Lung (tissue), 12 donors: Measurements from ENCODE around the gene COG5. TPM values are rescaled to one million over a fixed set of nuclear protein-coding genes. Genes with fewer than 3 reads are reported as not detected.

Experiments
- ATAC-seq: fragments of 200-7000 bp; cut with Tn5 transposase; one replicate; pipeline ENCODE4 v1.9.1; 2020; ENCODE audit warnings: moderate number of reproducible peaks; ENCODE audit not compliant: insufficient read depth, low FRiP score
- DNase-seq, 3 donors: peaks; one replicate each; pipeline ENCODE4 v3.0.0-alpha.2; 2013 to 2017
- H3K27ac ChIP-seq, 2 donors: one replicate each; pipeline ENCODE4 v1.5.1; 2013; ENCODE audit warnings: mild to moderate bottlenecking in 2 of 2, moderate library complexity in 2 of 2, control low read depth in 1 of 2, inconsistent platforms in 1 of 2, low read depth in 1 of 2, low read length in 1 of 2
- H3K27me3 ChIP-seq, 3 donors: one replicate each; pipeline ENCODE4 v1.5.1; 2013; ENCODE audit warnings: low read length in 2 of 3; ENCODE audit not compliant: control insufficient read depth in 3 of 3, insufficient read depth in 3 of 3
- H3K36me3 ChIP-seq, 4 donors: one replicate each; pipeline ENCODE4 v1.5.1; 2013; ENCODE audit warnings: low read length in 4 of 4, mild to moderate bottlenecking in 1 of 4, moderate library complexity in 1 of 4; ENCODE audit not compliant: control insufficient read depth in 4 of 4, insufficient read depth in 4 of 4
- H3K4me1 ChIP-seq, 5 donors: one replicate each; pipeline ENCODE4 v1.5.1; 2013; ENCODE audit warnings: low read length in 5 of 5, mild to moderate bottlenecking in 2 of 5, moderate library complexity in 1 of 5; ENCODE audit not compliant: control insufficient read depth in 5 of 5, insufficient read depth in 5 of 5
- H3K4me3 ChIP-seq: one replicate; pipeline ENCODE4 v1.5.1; 2013; ENCODE audit warnings: mild to moderate bottlenecking, control low read depth, moderate library complexity
- H3K9ac ChIP-seq, 2 donors: one replicate each; pipeline ENCODE4 v1.5.1; 2013; ENCODE audit warnings: low read length in 2 of 2, control low read depth in 1 of 2; ENCODE audit not compliant: insufficient read depth in 1 of 2
- H3K9me3 ChIP-seq, 4 donors: one replicate each; pipeline ENCODE4 v1.5.1; 2013; ENCODE audit warnings: low read length in 3 of 4, mild to moderate bottlenecking in 1 of 4, moderate library complexity in 1 of 4; ENCODE audit not compliant: control insufficient read depth in 4 of 4, insufficient read depth in 3 of 4
- WGBS, 2 donors: extraction: QIAGEN DNeasy Blood & Tissue Kit; methylation state at CpG; one replicate each; pipeline ENCODE4 v1.1.7; 2013; 5-methylcytosine and 5-hydroxymethylcytosine counted together
- polyA plus RNA-seq, 2 donors: library from polyadenylated mRNA; stranded (reverse); fragments of 200-250 nt; gene quantifications; one replicate each; pipeline ENCODE4 v1.2.1, GENCODE V29; 2013
- total RNA-seq, 2 donors: library from RNA; depleted of rRNA in 1 of 2; stranded (reverse); fragments of >200 nt in 1 of 2; gene quantifications; one replicate each; pipeline ENCODE4 v1.2.1, GENCODE V29; 2014 to 2021
- TF ChIP-seq, protein P1 (sequence below): IDR thresholded peaks from 2 replicates; pipeline ENCODE4 v1.5.1; 2012; ENCODE audit warnings: mild to moderate bottlenecking; ENCODE audit errors: control extremely low read depth, extremely low read depth
- donor health status: control.
- donor health status: control.
- donor health status: Bipolar disorder and iron deficiency.
- donor health status: healthy.
- donor health status: DM: yes; HTN: yes; CAD: no.

The COG5 gene
- total and polyA plus RNA-seq, 4 donors, result 5.6 to 101 (median 27.2) TPM

- 86 to 91% methylated on average over 2 of the region's 2 CpGs for WGBS, 2 donors
- TF ChIP-seq, protein P1, sequence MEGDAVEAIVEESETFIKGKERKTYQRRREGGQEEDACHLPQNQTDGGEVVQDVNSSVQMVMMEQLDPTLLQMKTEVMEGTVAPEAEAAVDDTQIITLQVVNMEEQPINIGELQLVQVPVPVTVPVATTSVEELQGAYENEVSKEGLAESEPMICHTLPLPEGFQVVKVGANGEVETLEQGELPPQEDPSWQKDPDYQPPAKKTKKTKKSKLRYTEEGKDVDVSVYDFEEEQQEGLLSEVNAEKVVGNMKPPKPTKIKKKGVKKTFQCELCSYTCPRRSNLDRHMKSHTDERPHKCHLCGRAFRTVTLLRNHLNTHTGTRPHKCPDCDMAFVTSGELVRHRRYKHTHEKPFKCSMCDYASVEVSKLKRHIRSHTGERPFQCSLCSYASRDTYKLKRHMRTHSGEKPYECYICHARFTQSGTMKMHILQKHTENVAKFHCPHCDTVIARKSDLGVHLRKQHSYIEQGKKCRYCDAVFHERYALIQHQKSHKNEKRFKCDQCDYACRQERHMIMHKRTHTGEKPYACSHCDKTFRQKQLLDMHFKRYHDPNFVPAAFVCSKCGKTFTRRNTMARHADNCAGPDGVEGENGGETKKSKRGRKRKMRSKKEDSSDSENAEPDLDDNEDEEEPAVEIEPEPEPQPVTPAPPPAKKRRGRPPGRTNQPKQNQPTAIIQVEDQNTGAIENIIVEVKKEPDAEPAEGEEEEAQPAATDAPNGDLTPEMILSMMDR, result no peak
- peaks cover 0 to 2% (median 0%) of the 10 kb centered on the region in 4 donors for H3K9me3 ChIP-seq
These were observed 261.4 kb downstream of the COG5 start for GRCh38 chr7:107302250-107302847.

GRCh38 chr7:107294182-107294581 is 269.5 kb downstream of the COG5 start:
- WGBS, 2 donors, result 91 to 93% methylated on average over 1 of the region's 1 CpG
- no peak overlapping the region for H3K4me3 ChIP-seq

More at GRCh38 chr7:107302250-107302847, 261.4 kb downstream of the COG5 start:
- Histone ChIP-seq H3K27me3 (no peaks in the 10 kb centered on the region), H3K27ac (no peak overlapping the region), H3K9ac (no peak overlapping the region), H3K36me3 (no peaks in the 10 kb centered on the region), H3K4me1 (peaks cover 0 to 2% (median 0%) of the 10 kb centered on the region in 5 donors), H3K4me3 (no peak overlapping the region)
- ATAC-seq, result no peak
- no peak for DNase-seq

GRCh38 chr7:107292591-107292990 is 271.1 kb downstream of the COG5 start:
- ATAC-seq, result no peak
- Histone ChIP-seq H3K27ac (no peak overlapping the region), H3K4me1 (peaks cover 0 to 3% (median 0%) of the 10 kb centered on the region in 5 donors), H3K4me3 (no peak overlapping the region), H3K36me3 (peaks cover 0 to 5% (median 3%) of the 10 kb centered on the region in 4 donors), H3K9me3 (no peaks in the 10 kb centered on the region), H3K27me3 (no peaks in the 10 kb centered on the region), H3K9ac (no peak overlapping the region)
- TF ChIP-seq, protein P1, result no peak
- DNase-seq, result no peak
- WGBS, 2 donors, result 92 to 95% methylated on average over 2 of the region's 2 CpGs

More at GRCh38 chr7:107294182-107294581, 269.5 kb downstream of the COG5 start:
- DNase-seq (no peak), ATAC-seq (no peak)
- H3K9me3 ChIP-seq, result no peaks in the 10 kb centered on the region
- no peak overlapping the region for H3K9ac ChIP-seq
- H3K27me3 ChIP-seq, result no peaks in the 10 kb centered on the region
- peaks cover 0 to 5% (median 3%) of the 10 kb centered on the region in 4 donors for H3K36me3 ChIP-seq
- peaks cover 0 to 3% (median 0%) of the 10 kb centered on the region in 5 donors for H3K4me1 ChIP-seq
- TF ChIP-seq, protein P1, result no peak
- no peak overlapping the region for H3K27ac ChIP-seq
